ENCODE data around the gene SORCS2.

Gene SORCS2

DNA sequence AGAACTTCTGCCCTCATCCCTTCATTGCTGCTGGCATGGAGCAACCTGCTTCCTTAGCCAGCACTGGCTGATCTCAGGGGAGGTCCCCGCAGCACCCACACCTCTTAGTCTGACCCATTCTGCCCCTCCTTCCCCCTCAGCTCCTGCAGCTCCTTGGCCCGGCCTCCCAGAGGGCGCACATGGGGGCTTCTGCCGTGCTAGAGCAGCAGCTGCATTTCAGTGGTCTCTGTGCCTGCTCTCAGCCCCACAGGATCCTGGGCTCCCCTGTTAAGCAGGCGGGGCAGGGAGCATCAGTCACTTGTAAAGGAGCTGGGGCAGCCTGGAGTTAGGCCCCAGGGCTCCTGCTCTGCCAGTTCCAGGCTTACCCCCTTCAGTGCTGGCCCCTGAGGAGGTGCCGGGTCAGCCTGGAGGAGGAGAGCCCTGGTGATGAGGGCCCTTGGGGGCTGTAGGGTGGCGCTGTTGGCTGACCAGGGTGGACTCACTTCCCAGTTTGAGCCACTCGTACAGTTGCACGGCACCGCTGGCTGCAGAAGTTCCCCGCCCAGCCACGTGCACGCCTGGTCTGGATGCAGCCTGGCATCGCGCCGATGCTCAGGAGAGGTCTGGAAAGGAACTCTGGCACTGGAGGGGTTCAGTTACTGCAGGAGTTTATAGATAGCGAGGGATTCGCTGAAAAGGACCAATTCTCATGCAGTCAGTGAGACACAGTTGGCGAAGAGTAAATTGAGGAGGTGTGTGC is 327.5 kb downstream of the SORCS2 start:
- DNase-seq: no peak

DNA sequence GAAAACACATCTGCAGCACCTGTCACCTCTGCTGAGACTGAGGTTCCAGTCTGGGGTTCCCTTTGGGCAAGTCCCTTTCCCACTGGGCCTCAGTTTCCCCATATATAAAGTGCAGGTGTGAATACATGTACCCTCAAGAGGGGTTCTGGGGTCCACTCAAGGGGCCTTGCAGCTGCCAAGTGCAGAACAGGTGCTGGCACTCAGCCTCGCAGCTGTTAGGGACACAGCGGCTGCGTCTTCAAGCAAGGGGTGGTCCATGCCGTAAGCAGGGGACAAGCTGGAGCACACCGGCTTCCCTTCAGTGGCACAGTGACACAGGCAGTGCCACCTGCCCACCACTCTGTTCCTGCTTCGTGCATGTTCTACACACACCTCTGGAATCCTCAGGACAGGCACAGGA is 329.3 kb downstream of the SORCS2 start:
- no peak for DNase-seq

DNA sequence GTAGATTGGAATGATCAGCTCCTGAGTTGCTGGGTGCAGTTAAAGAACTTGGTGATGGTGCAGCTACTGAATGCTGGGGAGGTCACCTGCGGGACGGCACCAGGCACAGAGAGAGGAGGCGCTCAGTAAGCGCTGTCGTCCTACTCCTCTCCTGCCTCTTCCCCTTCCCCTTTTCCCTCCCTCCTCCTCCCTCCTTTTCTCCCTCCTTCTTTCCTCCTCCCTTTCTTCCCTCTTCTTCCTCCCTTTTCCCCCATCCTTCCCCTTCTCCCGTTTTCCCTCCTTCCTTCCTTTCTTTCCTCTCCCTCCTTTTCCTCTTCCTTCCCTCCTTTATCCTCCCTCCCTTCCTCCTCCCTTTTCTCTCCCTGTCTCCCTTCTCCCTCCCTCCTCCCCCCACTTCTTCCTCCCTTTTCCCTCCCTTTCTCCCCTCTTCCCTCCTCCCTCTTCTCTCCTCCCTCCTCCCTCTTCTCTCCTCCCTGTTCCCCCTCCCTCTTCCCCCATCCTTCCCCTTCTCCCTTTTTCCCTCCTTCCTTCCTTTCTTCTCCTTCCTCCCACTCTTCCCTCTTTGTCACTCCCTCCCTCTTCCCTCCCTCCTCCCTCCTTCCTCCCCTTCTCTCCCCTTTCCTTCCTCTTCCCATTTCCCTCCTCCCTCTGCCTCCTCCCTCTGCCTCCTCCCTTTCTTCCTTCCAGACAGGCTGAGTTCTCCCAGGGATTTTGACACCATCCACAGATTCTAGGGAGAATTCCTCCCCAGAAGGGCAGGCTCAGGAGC is 330.3 kb downstream of the SORCS2 start:
- no peak for DNase-seq

DNA sequence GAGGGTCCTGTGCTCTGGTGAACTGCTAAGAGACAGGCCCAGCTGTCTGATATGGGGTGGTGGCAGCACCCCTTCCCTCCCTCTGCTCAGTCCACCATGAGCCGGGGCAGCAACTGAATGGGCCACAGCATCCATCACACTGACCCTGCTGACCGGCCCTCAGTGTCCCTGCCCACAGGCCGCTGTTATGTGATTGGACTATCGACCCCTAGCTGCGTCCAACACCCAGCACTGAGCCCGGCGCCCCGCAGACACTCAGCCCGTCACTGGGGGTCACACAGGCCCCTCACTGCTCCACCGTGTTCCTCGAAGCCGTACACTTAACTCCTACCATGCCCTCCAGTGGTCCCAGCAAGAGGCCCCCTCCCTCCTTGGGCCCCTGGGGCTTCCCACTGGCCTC is 331.2 kb downstream of the SORCS2 start:
- no peak for DNase-seq

DNA sequence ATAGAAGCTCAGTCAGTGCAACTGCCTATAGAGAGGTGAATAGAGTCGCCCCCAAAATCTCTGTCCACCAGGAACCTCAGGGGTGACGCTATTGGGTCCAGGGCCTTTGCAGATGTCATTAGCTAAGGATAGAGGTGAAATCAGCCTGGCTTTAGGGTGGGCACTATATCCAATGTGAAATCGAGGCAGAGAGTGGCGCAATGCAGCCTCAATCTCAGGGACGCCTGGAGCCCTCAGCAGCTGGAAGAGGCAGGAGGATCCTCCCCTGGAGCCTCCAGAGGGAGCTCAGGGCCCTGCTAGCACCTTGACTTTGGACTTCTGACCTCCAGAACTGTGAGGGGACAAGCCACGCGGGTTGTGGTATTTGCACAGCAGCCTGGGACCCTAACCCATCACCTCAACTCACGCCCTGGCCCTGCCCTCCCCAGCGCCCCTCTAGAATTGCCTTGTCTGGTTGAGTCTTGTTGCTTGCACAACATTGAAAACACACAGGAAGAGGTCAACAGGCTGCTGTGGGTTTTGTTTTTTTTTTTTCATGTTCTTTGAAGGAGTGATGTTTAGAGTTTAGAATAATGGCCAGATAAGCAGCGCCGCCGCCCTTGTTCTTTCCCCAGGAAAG is 331.8 kb downstream of the SORCS2 start:
- DNase-seq: no peak

DNA sequence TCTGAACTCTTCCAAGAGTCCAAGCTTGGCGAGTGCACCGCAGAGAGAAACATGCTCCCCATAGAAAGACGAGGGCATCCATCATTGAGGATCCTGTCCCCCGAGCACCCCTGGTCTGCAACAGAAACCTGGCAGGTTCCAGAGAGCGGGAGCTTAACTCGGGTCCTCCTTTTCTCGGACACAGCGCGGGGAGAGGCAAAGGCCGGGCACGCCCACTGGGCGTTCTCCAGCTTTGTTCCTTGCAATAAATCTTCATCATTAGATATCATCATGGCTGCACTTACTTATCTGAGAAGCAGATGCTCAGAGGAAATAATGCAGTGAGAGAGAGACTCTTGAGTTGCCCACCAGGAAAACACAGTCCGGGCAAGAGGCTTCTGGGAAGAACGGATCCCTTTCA is 332.5 kb downstream of the SORCS2 start:
- no peak for DNase-seq

DNA sequence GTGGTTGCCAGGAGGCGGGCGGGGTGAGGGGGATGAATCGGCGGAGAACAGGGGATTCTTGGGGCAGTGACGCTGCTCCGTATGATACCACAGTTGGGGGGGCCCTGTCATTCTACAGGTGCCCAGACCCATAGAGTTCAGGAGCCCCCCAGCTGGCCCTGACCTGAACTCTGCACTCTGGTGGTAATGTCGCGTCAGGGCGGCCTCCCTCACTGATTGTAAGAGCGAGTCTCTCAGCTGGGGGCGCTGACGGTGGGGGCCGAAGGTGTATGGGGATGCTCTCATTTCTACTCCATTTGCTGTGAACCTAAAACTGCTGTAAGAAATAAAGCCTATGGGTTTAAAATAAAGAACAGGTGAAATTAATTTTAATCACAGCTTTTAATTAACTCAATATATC is 334.2 kb downstream of the SORCS2 start:
- no peak for DNase-seq

DNA sequence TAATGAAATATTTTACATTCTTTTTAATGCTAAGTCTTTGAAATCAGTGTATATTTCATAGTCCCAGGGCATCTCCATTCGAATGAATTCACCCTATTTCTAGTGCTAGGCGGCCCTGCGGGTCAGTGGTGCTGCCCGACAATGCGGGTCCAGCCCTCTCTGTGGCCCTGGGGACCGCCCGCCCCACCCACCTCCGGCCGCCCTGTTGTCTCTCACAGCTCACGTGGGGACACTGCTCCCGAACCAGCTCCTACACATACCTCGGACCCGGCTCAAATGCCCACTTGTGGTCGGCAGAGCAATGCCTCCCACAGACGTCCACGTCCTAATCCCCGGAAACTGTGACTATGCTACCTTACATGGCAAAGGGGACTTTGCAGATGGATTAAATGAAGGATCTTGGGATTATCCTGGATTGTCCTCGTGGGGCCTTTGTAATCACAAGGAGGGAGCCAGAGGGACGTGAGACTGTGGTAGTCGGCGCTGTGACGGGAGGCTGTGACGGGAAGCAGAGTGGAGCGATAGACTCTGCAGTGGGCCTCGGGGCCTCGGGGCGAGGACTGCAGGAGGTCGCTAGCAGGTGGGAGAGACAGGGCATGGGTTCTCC is 334.7 kb downstream of the SORCS2 start:
- DNase-seq: no peak

DNA sequence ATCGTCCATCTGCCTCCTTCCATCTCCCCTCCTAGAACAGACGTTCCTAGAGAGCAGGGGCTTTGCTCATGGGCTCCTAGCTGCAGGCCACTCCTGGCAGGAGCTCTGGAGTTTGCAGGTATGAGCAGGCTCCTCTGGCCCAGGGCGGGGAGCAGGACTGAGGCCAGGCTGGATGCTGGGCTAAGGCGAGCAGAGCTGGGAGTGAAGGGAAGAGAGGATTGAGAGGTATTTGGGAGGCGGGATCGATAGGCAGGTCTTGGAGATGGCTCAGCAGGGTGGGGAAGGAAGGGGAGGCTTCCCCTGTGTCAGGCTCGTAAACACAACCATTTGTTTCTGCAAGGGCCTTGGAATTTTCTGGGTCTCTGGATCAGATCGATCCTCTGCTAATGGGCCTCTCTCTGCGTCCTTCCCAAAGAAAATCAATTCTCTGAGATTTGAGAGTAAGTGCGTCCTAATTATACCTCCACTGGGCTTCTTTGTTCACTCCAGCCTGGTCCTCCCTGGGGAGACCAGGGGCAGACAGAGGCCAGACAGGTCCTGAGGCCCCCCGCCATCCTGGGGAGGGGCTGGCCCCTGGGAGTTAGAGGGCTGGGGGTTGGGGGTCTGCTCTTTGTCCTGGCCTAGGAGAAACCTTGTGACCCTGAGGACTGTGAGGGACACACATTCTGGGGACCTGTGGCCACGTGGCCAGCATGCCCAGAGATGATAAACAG is 337.2 kb downstream of the SORCS2 start:
- DNase-seq: no peak

DNA sequence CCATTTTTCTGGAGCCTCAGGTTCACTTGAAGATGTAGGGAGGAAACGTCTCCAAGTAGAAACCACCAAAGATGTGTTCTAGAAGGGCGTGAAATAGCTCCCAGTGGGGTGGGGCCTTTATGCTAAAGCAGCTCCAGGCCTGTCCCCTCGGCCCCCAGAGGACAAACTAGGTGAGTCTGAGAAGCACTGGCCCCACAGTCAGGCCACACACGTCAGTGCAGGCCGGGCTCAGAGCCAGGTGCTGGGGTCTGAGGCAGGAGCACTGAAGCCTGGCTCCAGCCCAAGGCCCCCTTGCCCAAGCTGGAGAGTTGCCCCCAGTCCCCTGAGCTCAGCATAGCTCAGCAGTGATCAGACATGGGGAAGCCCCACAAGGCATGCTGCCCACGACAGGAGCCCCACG is 337.7 kb downstream of the SORCS2 start:
- DNase-seq: no peak

DNA sequence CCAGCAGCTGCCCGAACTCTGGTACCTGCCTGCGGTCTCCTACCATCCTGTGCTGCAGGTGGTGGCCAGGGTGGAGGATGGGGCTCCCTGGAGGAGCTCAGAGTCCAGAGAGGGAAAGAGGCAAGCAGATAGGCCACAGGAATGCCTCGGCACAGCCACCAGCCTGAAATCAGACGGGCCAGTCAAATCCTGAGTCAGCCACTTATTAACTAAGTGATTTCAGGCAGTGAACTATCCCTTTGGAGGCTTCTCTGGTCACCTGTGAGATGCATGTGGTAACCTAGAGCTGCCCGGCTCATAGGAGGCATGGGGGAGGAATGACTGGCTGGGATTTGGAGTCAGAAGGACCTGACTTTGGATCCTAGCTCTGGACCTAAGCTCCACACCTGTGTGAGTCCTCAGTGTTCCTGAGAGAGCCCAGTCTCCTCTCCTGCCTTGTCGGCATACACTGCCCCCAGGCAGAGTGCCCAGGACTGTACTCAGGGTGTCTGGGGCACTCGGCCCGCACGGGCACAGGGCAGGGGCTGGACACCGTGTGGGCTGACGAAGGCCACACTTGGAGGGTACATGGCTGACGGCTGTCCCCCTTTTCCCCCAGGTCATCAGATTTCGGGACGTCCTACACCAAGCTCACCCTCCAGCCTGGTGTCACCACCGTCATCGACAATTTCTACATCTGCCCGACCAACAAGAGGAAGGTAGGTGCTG is 338.7 kb downstream of the SORCS2 start:
- no peak for DNase-seq

DNA sequence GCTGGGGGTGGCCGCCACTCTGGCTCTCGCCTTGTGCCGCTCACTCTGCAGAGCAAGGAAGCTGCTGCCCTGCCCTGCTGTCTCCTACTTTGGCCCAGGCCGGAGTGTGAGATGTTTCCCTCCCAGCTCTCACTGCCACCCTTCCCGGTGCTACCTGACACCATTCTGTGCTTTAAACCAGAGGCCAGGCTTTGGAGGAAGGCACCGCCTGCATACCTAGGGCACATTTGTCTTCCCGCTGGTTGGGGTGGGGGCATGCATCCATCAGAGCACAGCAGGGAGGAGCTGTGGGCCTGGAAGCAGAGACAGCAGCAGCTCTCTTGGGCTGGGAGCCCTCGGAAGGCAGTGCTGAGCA is 339.3 kb downstream of the SORCS2 start:
- DNase-seq: no peak

DNA sequence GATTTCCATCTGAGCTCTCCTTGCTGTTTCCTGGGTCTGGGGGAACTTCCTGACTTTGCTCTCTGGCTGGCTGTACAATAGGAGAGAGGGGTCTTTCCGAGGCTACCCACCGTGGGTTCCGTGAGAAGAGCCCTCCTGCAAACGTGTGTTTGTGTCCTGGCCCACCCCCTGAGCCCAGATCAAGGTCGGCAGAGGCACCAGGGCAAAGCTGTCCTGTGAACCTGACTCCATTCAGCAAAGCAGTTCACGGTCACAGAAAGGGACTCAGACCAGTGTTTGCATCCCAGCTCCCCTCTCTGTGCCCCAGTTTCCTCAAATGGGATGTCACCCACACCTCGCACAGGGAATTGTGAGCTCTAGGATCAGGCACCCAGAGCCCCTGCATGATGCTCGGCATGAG is 339.7 kb downstream of the SORCS2 start:
- DNase-seq: no peak

DNA sequence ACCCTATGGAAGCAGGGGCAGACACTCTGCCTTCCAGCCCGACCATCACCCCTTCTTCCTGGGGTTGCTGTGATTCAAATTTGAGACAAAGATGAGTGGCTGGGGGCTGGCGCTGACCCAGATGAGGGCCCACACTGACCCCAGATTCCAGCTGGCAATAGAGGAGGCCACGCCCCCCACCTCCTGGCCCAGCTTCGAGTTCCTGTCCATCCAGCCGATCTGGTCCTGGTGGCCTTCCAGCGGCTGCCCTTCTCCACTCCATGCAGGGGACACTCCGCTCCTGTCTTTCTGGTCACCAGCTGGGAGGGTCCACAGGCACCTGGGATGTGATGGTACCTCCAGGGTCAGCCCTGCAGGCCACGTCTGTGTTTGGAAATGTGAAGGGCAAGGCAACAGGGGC is 340.9 kb downstream of the SORCS2 start:
- DNase-seq: no peak

DNA sequence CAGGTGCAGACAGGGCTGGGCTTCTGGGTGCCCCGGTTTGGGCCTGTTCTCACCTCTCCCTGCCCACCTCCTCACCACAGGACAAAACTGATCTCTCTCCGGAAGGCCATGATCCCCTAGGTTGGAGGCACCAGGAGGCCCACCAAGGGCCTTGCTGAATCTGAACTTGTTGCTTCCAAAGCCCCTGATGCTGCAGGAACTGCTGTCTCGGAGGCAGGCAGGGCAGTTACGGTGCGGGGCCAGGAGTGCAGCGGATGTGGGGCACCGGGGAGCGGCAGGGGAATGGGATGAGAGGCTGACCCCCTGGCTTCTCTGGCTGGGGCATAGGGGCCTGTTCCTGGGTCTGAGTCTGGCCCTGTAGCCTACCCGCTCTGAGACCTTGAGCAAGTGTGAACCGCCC is 342.8 kb downstream of the SORCS2 start:
- DNase-seq: no peak

DNA sequence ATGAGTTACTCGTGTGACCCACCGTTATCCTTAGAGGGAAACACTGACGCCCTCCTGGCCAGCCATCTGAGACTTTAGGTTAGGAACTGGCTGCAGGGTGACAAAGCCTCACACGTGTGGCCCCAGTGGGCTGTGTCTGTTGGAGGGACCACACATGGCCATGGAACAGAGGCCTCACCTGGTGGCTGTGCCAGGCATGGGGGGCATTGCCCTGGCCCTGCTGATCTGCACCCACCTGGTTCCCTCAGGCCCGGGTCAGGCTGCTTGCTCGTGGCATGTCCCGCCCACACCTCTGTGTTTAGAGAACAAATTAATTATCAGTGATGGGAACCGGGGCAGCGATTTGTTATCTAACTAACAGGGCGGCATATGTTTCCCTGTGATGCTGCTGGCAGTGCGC is 343.3 kb downstream of the SORCS2 start:
- DNase-seq: no peak

DNA sequence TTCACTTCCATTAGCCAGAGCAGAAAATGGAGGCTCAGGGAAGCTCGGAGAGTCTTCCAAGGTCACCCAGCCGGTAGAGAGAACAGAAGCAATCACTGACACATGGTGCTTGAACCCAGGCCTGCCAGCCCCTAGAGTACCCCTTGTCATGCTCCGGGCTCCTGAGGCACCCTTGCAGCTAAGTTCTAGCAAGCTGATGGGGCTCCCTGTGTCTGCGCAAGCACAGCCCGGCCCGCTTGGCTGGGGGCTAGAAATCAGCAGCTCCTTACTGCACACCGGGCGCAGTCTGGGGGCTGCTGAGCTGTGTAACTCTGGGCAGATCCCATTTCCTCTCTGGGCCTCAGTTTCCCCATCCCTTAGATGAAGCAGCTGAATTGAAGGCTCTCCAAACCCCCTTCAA is 344.5 kb downstream of the SORCS2 start:
- no peak for DNase-seq

DNA sequence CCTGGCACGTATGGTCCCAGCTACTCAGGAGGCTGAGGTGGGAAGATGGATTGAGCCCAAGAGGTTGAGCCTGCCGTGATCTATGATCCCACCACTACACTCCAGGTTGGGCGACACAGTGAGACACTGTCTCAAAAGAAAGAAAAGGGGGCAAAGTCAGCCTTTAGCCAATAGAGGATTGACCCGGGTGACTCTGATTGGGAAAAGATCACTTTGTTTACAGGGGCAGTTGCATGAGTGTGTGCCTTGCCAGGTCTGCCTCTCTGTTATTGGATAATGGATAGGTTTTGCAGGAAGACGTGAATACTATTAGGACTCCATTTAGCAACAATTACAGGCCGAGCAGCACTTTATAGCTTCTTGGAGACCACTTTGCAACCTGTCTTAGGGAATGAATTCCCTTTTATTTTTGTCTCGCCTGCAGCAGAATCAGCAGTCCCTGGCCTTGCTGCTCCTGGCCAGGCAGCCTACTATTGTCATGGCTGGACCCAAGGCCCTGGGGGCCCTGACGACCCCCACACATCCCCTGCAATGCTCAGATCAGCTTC is 345.6 kb downstream of the SORCS2 start:
- no peak for DNase-seq

DNA sequence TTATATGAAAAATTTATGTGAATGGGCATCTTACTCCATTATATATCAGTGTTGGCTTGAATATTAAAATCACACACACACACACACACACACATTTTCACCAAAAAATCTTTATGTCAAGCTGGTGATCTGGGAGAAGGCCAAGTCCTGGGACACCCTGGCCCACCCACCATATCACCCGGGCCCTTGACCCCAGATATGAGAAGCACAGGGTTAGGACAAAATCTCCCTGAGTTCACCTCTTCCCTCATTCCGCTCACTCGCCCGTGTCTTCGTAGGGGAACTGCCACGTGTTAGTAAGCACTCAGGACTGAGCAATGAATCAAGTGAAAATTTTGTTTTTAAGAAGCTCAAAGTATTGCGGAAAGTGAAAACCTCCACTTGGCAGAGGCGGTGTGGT is 346.2 kb downstream of the SORCS2 start:
- DNase-seq: no peak

DNA sequence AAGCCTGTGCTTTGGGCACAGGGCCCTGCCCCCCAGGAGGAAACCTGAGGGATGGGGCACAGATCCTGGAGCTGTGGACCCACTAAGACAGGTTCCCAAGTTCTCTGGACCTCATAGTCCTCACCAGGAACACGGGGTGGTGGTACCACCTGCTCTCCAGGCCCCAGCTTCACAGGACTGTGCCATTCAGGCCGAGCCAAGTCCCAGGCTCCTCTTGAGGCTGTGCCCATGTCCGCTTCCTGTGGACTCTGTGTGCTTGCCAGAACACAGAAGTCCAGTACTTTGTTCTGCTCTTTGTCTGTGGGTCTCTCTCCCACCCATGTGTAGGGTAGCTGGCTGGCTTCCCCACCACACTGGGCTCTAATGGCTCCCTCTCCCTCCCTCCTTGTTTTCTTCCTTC is 346.8 kb downstream of the SORCS2 start:
- no peak for DNase-seq

DNA sequence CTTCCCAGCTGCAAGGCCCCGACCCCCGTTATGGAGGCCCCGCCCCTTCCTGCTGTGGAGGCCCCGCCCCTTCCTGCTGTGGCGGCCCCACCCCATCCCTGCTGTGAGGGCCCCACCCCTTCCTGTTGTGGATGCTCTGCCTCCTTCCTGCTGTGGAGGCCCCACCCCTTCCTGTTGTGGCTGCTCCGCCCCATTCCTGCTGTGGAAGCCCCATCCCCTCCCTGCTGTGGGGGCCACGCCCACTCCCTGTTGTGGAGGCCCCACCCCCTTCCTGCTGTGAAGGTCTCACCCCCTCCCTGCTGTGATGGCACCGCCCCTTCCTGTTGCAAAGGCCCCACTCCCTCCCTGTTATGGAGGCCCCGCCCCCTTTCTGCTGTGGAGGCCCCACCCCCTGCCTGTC is 347.3 kb downstream of the SORCS2 start:
- DNase-seq: peak; percentile 52

DNA sequence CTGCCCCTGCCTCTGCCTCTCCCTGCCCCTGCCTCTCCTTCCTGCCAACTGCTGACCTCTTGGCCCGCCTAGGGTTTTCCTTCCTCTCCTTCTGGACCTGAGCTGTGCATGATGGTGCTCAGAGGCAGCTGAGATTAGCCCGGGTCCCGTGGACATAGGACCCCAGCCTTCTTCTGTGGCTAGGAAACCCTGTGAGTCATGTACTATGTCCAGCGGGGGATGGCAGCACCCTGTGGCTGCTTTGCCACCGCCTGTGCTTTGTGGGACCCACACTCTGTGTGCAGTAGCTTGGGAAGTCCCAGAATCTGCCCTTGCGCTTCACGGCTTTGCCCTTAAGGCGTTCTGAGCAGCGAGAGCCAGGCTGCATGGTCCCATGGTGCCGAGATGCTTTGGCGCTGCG is 347.9 kb downstream of the SORCS2 start:
- no peak for DNase-seq
